Measurements from ENCODE around the gene SYCE1. TPM values are rescaled to one million over a fixed set of nuclear protein-coding genes. Genes with fewer than 3 reads are reported as not detected.

Gene SYCE1, protein sequence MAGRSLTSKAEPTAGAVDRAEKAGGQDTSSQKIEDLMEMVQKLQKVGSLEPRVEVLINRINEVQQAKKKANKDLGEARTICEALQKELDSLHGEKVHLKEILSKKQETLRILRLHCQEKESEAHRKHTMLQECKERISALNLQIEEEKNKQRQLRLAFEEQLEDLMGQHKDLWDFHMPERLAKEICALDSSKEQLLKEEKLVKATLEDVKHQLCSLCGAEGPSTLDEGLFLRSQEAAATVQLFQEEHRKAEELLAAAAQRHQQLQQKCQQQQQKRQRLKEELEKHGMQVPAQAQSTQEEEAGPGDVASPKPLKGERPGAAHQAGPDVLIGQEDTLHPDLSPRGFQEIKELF
- not detected for total RNA-seq (2021; ENCODE audit: unreplicated experiment)
- 0.84 TPM for polyA plus RNA-seq (2012; ENCODE audit: insufficient read length)
- Bru-seq, nascent RNA, result not detected
- not detected for BruChase-seq, experiment 1, labeled RNA remaining after a 2-hour chase
- not detected for BruChase-seq, experiment 2, labeled RNA remaining after a 6-hour chase
- long read RNA-seq, result 0 reads

DNA sequence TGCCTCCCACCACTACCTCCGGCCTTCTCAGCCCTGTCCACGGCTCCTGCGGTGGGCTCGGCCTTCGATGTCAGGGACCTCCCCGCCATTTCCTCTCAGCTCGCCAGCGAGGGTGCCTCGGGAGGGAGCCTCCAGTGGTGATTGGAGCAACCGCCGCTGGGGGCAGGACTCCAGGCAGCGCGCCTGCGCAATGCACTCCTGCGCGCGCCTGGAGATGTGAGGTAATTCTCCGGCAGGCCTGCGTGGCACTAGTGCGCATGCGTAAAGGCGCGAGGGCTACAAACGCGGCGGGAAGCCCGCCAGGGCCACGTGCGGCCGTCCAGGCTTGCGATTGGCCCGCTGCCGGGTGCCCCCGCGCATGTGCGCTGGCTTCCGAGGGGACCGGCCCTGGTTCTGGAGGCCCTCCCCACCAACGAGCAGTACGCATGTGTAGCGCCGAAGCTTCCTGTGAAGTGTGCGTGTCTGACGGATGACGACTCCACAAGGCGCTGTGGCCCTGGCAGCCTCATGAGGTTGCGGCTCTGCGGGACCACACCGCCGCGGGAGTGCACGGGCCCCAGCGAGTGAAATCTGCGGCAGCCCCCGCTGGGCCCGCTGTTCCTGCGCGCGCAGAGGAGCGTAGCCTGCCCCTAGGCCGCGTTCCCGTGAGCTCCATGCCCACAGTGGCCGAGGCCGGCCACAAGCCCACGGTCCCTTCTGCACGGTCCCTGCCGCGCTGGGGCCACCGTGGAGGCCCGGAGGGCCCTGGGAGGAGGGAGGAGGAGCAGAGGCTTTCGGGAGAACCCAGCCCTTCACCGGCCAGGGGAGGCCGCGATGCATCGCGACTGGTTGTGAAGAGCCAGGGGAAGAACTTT is at the start of gene SYCE1:
TSS of gene SYCE1 (minus strand) at position 143 of the 854 bp plus-strand sequence. CDS start at position 89, 54 bp downstream.
- ATAC-seq (no peak), DNase-seq (ENCODE audit: low read depth, low spot score) (no peak)
- POLR2A ChIA-PET, result no interaction called here
- H3K4me1 ChIP-seq (ENCODE audit: control insufficient read depth, insufficient read depth, low read length), result no peaks in the 10 kb centered on the region
- CTCF ChIA-PET, result no interaction called here
- in situ Hi-C loops (cut with HindIII; ENCODE audit: low pct_unique_long_range_greater_than_20kb, low sequenced_read_pairs) (no loop called here), intact Hi-C loops (cut with micrococcal nuclease; ENCODE audit: unreplicated experiment) (no loop called here)
- no peaks in the 10 kb centered on the region for H3K36me3 ChIP-seq (ENCODE audit: control insufficient read depth, insufficient read depth, low read length)
- no peak within 1 kb of the TSS for H3K4me3 ChIP-seq (ENCODE audit: low read depth in 2 of 2, low read length in 2 of 2)
- TF ChIP-seq, protein P1, sequence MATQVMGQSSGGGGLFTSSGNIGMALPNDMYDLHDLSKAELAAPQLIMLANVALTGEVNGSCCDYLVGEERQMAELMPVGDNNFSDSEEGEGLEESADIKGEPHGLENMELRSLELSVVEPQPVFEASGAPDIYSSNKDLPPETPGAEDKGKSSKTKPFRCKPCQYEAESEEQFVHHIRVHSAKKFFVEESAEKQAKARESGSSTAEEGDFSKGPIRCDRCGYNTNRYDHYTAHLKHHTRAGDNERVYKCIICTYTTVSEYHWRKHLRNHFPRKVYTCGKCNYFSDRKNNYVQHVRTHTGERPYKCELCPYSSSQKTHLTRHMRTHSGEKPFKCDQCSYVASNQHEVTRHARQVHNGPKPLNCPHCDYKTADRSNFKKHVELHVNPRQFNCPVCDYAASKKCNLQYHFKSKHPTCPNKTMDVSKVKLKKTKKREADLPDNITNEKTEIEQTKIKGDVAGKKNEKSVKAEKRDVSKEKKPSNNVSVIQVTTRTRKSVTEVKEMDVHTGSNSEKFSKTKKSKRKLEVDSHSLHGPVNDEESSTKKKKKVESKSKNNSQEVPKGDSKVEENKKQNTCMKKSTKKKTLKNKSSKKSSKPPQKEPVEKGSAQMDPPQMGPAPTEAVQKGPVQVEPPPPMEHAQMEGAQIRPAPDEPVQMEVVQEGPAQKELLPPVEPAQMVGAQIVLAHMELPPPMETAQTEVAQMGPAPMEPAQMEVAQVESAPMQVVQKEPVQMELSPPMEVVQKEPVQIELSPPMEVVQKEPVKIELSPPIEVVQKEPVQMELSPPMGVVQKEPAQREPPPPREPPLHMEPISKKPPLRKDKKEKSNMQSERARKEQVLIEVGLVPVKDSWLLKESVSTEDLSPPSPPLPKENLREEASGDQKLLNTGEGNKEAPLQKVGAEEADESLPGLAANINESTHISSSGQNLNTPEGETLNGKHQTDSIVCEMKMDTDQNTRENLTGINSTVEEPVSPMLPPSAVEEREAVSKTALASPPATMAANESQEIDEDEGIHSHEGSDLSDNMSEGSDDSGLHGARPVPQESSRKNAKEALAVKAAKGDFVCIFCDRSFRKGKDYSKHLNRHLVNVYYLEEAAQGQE (IDR thresholded peaks at IDR 0.05; ENCODE audit: insufficient read depth in 1 of 2, low read depth in 2 of 2, low read length in 1 of 2), result no peak
- TF ChIP-seq, protein P2, sequence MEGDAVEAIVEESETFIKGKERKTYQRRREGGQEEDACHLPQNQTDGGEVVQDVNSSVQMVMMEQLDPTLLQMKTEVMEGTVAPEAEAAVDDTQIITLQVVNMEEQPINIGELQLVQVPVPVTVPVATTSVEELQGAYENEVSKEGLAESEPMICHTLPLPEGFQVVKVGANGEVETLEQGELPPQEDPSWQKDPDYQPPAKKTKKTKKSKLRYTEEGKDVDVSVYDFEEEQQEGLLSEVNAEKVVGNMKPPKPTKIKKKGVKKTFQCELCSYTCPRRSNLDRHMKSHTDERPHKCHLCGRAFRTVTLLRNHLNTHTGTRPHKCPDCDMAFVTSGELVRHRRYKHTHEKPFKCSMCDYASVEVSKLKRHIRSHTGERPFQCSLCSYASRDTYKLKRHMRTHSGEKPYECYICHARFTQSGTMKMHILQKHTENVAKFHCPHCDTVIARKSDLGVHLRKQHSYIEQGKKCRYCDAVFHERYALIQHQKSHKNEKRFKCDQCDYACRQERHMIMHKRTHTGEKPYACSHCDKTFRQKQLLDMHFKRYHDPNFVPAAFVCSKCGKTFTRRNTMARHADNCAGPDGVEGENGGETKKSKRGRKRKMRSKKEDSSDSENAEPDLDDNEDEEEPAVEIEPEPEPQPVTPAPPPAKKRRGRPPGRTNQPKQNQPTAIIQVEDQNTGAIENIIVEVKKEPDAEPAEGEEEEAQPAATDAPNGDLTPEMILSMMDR (IDR thresholded peaks at IDR 0.05), result no peak
- TF ChIP-seq TCF7L2 (IDR thresholded peaks at IDR 0.05; ENCODE audit: low read depth, low read length) (no peak), SIN3A (IDR thresholded peaks at IDR 0.05; ENCODE audit: borderline replicate concordance, insufficient read depth, low read depth, low read length) (no peak), POLR2AphosphoS5 (IDR thresholded peaks at IDR 0.05; ENCODE audit: low read depth, low read length) (no peak)
- no TSS peak for BruUV-seq (replicated peaks)
- H3K27ac ChIP-seq (ENCODE audit: low read length), result no peak within 1 kb of the TSS
- H3K27me3 ChIP-seq (ENCODE audit: control insufficient read depth, insufficient read depth, low read length), result no peaks in the 10 kb centered on the region; the same call in none of the 2 replicates
- H3K9me3 ChIP-seq (ENCODE audit: control insufficient read depth, insufficient read depth, low read depth, low read length), result no peaks in the 10 kb centered on the region

DNA sequence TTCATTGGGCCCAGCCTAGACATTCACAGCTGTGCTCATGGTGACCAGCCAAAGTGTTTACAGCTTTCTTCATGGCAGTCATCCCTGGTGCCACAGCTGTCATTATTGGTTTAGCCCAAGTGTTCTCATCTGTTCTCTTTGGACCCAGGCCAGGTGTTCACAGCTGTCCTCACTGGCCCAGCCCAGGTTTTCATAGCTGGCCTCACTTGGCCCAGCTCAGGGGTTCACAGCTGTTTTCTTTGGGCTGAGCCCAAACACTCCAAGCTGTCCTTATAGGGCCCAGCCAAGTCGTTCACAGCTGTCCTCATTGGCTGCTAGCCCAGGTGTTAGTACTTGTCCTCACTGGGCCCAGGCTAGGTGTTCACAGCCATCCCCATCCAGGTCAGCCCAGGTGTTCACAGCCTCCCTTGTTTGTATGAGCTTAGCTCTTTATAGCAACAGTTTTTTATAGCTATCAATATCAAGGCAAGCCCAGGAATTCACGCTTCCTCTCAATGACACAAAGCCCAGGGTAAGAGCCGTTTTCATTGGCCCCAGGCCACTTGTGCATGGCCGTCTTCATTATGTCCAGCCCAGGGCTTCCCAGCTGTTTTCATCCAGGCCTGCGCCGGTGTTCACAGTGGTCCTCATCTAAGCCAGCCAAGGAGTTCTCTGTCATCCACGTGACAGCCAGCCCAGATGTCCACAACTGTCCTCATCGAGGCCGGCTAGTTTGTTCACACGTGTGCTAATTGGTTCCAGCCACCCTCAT is 49.6 kb upstream of the SYCE1 start:
- CTCF ChIA-PET, result interaction anchor here (1.2 kb wide), 1 partner anchor 176 kb away, joined by 4 read pairs; no protein-coding TSS in a partner anchor
- BruUV-seq (replicated peaks), result no TSS peak

More for the DNA sequence above, 49.6 kb upstream of the SYCE1 start:
- Histone ChIP-seq H3K27ac (ENCODE audit: low read length) (no peak overlapping the region), H3K27me3 (ENCODE audit: control insufficient read depth, insufficient read depth, low read length) (no peaks in the 10 kb centered on the region; the same call in 1 of the 2 replicates), H3K4me3 (ENCODE audit: low read depth in 2 of 2, low read length in 2 of 2) (no peak overlapping the region), H3K36me3 (ENCODE audit: control insufficient read depth, insufficient read depth, low read length) (no peaks in the 10 kb centered on the region), H3K4me1 (ENCODE audit: control insufficient read depth, insufficient read depth, low read length) (no peaks in the 10 kb centered on the region), H3K9me3 (ENCODE audit: control insufficient read depth, insufficient read depth, low read depth, low read length) (no peaks in the 10 kb centered on the region; the same call in 1 of the 2 replicates)
- in situ Hi-C loops (cut with HindIII; ENCODE audit: low pct_unique_long_range_greater_than_20kb, low sequenced_read_pairs) (no loop called here), intact Hi-C loops (cut with micrococcal nuclease; ENCODE audit: unreplicated experiment) (no loop called here)
- TF ChIP-seq TCF7L2 (IDR thresholded peaks at IDR 0.05; ENCODE audit: low read depth, low read length) (no peak), SIN3A (IDR thresholded peaks at IDR 0.05; ENCODE audit: borderline replicate concordance, insufficient read depth, low read depth, low read length) (no peak), POLR2AphosphoS5 (IDR thresholded peaks at IDR 0.05; ENCODE audit: low read depth, low read length) (no peak)
- TF ChIP-seq, protein P2 (IDR thresholded peaks at IDR 0.05), result no peak
- TF ChIP-seq, protein P1 (IDR thresholded peaks at IDR 0.05; ENCODE audit: insufficient read depth in 1 of 2, low read depth in 2 of 2, low read length in 1 of 2), result no peak
- POLR2A ChIA-PET, result no interaction called here
- ATAC-seq, result no peak
- no peak for DNase-seq (ENCODE audit: low read depth, low spot score)

Measured in Panc1 (cell line).